ENCODE results near the gene LMAN1L.

DNA sequence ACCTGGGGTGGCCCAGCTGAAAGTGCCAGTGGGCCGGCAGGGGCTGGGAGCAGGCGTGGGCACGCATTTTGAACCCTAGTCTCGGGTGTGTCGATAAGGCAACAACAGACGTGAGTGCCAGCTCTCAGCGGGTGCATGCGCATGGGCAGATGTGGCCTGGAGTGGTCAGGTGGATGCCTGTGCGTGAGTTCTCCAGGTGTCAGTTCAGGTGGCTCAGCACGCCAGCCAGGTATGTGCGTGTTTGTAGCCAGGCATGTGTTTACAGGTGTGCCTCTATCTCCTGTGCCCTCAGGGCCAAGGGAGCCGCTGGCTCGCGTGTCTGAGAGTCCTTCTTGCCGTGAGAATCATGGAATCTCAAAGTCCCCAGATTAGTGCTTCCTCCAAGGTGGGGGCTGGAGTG, 49.2 kb upstream of the LMAN1L start:
- TF ChIP-seq, protein P1, sequence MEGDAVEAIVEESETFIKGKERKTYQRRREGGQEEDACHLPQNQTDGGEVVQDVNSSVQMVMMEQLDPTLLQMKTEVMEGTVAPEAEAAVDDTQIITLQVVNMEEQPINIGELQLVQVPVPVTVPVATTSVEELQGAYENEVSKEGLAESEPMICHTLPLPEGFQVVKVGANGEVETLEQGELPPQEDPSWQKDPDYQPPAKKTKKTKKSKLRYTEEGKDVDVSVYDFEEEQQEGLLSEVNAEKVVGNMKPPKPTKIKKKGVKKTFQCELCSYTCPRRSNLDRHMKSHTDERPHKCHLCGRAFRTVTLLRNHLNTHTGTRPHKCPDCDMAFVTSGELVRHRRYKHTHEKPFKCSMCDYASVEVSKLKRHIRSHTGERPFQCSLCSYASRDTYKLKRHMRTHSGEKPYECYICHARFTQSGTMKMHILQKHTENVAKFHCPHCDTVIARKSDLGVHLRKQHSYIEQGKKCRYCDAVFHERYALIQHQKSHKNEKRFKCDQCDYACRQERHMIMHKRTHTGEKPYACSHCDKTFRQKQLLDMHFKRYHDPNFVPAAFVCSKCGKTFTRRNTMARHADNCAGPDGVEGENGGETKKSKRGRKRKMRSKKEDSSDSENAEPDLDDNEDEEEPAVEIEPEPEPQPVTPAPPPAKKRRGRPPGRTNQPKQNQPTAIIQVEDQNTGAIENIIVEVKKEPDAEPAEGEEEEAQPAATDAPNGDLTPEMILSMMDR (IDR thresholded peaks at IDR 0.05): no peak
- TF ChIP-seq POLR2A (IDR thresholded peaks at IDR 0.05): no peak

Measured in Peyer's patch (tissue), 4 donors.